Measurements from ENCODE around the gene P2RX6.
A peak's percentile ranks its signal among the peaks of the same experiment; 100 is the strongest.
"Not testable (repeated sequence)": the region's sequence is repeated elsewhere in the genome, so short reads cannot be mapped to it uniquely, and the experiment has no call there.

P2RX6 gene

DNA sequence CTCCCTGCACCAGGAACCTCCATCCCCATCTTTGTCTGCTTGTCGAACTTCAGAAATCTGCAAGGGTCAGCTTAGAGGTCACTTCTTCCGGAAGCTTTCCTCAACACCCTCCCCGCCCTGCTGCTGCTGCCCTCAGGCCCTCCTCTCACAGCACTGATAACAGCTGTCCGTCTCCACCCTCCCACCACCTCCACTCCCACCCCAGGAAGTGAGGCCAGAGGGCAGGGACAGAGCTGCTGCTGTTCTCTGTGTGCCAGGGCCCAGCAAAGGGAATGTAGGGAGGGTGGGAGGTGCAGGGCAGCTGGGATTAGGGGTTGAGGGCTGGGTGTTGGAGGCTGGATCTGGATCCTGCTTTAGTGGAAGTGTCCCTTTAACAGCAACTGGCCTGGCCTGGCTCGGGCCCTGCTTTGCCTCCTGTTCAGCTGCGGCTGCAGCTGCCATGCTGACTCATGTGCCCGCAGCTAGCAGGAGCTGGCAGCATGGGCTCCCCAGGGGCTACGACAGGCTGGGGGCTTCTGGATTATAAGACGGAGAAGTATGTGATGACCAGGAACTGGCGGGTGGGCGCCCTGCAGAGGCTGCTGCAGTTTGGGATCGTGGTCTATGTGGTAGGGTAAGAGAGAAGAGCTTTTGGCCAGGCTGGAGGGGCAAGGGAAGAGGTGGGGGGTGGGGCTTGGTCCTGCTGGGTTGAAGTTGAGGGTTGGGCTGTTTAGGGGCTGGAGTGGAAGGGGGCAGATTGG, at the start of gene P2RX6:
P2RX6 (plus strand) TSS at position 440 of the 740 bp plus-strand sequence; CDS start at position 450, 10 bp downstream.
- no peak for DNase-seq

DNA sequence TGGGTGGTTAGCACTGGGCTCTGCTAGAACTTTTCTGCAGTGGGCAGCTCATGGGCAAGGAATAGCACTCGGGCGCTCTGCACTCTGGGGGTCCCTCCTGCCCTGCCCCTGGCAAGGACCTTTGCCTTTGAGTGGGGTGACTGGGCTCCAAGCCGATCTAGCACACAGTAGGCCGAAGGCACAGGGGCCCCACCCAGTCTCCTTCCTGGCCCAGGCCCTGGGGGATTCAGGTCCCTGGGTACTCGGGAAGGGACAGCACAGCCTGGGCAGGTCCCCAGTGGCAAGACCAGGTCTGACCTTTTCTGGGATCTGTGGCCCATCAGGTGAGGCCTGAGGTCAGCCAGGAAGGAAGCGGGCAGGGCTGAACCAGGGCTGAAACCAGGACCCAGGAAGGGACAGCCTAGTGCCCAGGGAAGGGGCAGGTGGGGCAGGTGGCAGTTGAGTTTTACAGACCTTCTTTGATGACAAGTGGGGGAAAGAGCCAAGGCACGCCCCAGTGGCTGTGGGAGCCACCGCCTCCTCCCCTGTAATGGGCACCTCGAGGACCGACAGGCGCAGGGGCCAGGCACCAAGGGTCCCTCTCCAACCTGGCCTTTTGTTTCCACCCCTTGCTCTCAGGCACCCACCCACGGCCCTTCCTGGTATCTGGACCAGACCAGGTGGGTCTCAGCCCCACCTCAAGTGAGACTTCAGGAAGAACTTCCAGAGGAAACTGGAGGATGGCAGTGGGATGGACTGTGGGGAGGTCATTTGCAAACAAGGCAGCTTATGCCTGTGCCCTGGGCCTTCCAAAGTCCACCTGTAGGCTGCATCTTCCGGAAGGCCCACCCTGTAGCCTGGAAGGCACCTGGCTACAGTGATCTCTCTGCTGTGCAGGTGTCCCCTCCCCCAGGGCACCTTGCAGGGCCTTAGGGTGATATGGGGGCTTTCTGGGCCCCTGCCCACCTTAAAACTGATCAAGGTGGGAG, 48.8 kb upstream of the P2RX6 start:
- DNase-seq: no peak

DNA sequence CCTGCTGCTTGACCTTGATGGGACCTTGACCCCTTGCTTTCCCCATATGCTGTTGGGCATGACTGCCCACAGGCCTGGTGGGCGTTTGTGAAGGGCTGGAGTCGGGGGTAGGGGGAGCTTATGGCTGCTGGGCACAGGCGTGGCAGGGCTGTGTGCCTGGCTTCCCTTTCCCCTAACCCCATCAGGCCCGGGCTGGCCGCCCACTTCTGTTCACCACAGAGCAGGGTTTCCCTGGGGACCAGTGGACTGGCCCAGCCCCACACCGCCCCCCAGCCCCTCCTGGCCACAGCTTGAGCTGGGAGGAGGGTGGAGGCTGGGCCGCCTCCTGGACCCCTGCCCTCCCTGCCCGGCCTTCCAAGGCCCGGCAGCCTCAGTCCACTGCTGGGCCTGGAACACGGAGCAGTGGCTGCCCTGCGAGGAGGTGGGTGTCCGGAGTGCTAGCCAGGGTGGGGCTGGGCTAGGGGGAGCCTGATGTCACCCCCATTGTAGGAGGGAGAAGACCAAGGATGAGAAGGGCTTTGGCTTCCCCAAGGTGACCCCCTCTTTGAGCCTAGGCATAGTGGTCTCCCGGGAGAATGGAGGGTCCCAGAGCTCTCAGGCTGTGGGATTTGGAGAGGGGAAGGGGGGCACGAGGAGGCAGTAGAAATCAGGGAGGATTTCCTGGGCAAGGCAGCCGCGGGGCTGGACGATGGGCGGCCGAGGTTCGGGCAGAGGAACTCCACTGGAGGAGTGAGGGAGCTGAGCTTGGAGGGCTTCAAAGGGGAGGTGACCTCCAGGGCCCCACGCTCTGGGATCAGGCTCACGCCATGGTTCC, 47.9 kb upstream of the P2RX6 start, which contains the start of gene AIFM3:
AIFM3 (plus strand) TSS at position 373 of the 814 bp plus-strand sequence. CDS start 690 bp downstream, outside the sequence.
- no peak for DNase-seq

DNA sequence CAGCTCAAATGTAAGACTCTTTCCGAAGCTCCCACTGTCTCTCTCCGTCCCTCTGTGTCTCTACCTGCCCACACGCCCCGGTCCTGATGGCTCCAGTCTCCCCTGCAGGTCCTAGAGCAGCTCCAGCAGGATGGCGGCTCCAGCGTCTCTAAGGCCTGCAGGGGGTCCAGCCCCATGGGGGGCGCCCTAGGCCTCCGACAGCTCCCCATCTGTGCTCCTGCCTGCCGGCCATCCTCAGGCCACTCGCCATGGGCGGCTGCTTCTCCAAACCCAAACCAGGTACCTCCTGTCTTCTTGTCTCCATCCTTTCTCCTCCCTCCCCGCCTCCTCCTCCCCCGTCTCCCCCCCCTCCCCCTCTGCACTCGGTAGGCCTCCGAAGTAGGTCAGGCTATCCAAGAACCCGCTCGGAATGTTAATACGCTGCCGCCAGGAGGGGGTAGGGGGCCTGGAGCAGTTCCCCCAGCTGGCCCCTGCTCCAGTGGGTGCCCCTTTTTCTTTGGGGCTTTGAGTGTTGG, 47.2 kb upstream of the P2RX6 start:
- no peak for DNase-seq

DNA sequence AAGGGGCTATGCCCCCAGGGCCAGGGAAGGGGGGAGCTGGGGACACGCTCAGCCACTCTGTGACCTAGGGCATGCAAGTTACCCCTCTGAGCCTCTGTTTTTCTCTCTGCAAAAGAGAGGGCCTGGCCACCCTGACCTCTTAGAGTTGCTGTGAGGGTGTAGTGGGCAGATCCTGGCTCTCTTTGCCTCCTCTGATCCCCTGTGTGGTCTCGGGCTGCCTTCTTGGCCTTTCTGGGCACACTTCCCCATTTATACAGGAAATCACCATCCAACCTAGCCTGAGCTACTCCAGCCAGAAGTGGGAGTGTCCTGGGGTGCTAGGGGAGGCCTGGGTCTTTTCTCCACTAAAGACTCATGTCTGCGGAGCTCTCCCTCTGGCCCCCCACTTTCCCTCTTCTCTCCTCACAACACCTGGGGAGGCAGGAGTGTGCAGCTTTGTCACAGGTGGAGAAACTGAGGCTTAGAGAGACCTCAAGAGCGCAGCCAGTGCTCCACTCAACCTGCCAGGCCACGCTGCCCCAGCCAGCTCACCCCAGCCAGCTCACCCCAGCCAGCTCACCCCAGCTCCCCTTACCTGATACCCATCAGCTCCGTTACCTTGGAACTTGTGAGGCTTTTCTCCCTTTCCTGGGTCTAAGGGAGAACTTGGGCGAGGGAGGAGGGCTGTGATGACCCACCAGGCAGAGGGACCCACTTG, 46.5 kb upstream of the P2RX6 start:
- no peak for DNase-seq

DNA sequence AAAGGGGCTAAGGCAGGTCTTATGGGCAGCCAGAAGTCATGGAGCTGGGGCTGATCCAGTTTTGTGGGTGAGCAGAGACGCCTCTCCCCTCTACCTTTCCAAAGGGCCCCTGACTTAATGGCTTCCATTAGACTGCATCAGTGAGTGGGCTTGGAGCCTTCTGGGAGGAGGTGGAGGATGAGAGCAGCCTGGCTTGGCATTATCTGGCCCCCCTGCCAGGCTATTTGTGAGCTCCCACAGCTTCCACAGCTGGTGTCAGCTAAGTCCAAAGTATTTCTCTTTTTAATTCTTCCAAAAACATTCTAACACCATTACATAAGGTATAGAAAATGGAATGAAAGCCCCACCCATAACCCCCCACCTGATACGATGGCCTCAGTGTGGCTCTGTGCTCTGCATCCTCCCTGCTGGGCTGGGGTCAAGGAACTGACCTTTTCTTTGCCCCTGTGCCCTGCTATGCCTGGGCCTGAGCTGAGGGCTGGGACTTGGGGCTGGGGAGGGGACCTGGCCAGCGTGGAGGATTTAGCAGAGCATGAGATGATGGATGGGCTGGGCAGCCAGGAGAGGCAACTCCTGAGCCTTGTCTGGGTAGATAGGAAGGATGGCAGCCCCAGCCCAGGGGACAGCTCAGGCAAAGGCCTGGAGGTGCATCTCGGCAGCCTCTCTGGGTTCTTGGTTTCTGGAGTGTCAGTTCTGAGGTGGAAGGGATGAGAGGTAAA, 43.9 kb upstream of the P2RX6 start:
- DNase-seq: no peak

DNA sequence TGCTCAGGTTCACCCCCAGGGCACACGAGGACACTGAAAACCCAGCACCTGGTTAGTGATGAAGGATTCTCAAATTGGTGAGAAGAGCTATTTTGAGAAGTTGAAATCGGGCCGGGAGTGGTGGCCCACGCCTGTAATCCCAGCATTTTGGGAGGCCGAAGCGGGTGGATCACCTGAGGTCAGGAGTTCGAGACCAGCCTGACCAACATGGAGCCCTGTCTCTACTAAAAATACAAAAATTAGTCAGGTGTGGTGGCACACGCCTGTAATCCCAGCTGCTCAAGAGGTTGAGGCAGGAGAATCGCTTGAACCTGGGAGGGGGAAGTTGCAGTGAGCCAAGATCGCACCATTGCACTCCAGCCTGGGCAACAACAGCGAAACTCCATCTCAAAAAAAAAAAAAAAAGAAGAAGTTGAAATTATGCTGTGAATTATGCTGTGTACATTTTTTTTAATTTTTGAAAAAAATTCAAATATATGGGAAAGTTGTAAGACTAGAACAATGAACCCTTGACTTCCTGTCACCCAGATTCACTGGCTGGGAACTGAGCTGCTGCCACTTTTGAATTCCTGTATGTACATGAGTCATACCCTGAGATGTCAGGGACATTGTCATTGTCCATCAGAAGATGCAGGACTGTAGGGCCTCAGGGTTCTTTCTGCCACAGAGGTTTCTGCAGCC, 42.8 kb upstream of the P2RX6 start:
- not testable (repeated sequence) for DNase-seq

DNA sequence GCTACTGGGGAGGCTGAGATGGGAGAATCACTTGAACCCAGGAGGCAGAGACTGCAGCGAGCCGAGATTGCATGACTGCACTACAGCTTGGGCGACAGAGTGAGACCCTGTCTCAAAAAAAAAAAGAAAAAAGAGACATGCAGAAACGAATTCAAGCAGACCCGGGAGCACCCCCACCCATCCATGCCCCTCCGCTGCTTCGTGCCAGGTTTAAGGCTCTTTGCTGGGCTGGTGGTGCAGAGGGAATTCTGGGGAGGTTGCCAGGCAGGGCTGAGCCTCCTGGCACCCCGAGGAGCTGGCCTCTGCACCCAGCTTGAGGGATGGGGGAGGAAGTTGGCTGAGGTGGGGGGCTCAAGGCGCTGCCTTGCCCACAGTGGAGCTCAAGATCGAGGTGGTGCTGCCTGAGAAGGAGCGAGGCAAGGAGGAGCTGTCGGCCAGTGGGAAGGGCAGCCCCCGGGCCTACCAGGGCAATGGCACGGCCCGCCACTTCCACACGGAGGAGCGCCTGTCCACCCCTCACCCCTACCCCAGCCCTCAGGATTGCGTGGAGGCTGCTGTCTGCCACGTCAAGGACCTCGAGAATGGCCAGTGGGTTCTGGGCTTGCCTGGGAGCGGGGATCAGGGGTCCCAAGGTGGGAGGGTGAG, 41.9 kb upstream of the P2RX6 start:
- no peak for DNase-seq

DNA sequence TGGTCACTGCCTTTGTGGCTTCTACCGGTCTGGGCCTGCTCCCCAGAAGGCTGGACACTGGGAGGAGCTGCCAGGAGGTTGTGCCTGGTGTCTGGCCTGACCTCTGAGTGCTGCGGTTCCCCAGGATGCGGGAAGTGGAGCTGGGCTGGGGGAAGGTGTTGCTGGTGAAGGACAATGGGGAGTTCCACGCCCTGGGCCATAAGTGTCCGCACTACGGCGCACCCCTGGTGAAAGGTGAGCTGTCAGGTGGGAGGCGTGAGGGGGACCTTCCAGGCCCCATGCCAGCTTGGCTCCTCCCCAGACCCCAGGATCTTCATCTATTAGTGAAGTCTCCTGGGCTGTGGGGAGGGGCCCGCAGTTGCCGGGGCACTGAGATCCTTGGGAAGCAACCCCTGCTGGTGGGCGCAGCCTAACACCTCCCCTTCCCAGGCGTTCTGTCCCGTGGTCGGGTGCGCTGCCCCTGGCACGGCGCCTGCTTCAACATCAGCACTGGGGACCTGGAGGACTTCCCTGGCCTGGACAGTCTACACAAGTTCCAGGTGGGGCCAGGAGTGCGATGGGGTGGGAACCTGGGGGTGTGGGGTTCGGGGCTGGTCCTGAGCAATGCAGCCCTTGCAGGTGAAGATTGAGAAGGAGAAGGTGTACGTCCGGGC, 41.2 kb upstream of the P2RX6 start:
- DNase-seq: no peak

DNA sequence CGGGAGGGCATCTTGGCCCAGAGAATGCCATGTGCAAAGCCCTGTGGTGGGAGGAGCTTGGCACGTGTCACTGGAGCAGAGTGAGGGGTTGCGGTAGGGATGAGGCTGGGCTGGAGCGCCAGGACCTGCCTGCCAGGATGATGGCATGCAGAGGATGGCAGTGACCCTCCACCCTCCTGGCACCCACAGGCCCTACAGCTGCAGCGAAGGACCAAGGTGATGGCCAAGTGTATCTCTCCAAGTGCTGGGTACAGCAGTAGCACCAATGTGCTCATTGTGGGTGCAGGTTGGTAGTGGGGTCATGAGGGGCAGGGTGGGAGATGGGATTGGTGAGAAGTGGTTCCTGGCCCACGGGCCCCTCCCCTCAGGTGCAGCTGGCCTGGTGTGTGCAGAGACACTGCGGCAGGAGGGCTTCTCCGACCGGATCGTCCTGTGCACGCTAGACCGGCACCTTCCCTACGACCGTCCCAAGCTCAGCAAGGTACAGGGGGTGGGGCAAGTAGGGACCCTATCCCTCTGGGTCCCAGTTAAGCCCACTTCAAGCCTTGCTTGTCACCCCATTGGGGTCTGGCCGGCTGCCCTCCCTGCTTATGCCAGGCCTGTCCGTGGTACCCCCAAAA, 40.5 kb upstream of the P2RX6 start:
- no peak for DNase-seq

DNA sequence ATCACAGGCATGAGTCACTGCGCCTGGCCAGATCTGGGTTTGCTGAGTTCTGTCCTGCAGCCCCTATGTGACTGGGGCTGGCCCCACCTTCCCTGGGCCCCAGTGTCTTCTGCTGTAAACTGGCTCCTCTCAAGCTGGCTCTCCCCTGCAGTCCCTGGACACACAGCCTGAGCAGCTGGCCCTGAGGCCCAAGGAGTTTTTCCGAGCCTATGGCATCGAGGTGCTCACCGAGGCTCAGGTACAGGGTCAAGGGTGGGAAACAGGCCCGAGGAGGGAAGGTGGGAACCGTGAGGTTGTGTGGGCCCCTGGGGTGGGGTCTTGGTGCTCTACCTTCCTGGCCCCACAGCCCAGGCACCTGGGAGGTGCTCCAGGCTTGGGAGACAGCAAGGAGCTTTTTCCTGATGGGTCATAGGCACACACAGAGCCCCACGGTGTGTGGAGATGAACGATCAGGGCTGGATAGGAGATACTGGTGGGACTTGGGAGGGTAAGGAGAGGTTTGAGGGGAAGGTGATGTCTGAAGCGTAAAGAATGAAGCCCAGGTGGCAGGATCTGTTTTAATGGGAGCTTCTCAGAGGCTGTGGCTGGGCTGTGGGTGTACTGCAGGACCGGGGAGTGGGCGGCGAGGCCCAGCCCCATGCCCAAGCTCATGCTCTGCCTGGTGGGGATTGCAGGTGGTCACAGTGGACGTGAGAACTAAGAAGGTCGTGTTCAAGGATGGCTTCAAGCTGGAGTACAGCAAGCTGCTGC, 39.2 kb upstream of the P2RX6 start:
- no peak for DNase-seq

DNA sequence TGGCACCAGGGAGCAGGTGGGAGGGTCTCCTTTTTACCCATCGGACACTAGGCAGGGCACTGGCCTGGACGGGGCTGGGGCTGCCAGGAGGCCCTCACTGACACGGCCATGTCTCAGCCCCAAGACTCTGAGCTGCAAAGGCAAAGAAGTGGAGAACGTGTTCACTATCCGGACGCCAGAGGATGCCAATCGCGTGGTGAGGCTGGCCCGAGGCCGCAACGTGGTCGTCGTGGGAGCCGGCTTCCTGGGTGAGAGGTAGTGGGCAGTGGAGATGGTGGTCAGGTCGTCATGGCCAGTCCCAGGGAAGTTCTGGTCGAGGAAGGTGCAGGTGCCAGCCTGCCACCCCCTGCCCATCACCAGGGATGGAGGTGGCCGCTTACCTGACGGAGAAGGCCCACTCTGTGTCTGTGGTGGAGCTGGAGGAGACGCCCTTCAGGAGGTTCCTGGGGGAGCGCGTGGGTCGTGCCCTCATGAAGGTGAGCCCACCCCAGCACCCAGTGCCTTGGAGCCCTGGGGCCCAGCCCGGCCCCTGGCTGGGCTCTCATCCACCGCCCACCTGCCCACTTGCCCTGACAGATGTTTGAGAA, 38.6 kb upstream of the P2RX6 start:
- no peak for DNase-seq

DNA sequence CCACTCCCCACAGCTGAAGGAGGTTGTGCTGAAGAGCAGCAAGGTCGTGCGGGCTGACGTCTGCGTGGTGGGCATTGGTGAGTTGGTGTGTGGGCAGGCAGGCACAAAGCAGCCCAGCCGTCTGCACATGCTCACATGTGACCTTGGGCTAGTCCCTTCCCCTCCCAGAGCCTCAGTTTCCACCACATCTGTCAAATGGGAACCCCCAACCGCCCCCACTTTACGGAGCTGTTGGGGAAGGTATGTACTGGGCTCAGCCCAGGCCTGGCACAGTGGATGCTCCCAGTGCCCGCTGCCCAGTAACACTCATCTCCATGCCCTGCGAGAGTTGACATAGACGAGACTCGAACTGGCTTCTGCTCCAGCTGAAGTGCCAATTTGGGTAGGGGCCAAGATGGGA, 37.9 kb upstream of the P2RX6 start:
- DNase-seq: no peak

DNA sequence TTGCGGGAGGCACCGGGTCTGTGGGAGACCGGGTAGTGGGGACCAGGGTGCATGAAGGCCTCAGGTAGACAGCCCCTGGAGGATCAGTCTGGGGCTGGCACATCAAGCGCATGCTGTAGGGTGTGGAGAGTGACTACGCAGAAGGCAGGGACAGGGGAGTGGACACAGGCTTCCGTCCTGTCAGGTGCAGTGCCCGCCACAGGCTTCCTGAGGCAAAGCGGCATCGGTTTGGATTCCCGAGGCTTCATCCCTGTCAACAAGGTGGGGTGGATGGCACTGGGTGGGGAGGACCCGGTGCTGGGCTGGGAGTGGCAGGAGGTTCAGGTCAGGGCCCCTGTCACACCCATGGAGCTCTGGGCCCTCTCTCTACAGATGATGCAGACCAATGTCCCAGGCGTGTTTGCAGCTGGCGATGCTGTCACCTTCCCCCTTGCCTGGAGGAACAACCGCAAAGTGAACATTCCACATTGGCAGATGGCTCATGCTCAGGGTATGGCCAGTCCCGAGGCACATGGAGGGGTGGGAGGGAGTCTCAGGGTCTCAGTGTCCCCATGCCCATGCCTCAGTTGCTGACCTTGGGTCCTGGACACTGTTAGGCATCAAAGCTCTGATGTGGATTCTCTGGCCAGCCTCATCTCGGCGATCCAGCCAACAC, 37.3 kb upstream of the P2RX6 start:
- no peak for DNase-seq

DNA sequence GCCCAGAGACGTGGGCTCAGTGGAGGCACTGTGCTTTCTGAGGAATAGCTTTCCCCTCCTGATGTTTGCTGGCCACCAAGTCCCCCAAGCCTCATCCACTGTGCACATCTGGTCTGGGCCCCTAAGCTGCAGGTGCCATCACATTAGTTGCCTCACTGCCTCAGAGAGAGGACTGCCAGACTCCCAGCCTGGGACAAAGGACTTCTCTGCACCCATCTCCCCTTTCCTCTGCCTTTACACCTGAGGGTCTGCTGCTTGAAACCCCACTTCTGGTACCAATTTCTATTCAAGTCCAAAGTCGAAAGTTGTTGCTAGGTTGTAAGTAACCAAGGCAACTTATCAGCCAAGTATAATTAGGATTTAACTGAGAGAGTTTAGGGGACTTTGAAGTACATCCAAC, 36.5 kb upstream of the P2RX6 start:
- no peak for DNase-seq

DNA sequence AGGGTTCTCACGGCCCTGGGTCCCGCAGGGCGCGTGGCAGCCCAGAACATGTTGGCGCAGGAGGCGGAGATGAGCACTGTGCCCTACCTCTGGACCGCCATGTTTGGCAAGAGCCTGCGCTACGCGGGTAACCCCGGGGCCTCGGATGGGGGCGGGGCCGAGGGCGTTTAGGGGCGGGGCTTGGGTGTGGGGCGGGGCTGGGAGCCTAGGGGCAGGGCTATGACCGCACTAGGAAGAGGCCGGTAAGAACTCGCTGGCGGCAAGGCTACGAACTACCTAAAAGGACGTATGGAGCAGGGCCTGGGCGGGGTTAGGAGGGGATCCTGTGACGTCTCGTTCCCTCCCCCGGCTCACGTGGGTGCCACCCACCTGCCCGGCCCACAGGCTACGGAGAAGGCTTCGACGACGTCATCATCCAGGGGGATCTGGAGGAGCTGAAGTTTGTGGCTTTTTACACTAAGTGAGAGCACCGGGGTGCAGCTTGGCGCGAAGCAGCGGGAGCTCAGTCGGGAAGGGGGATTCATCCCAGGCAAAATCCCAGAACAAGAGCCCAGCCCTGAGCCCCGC, 35.6 kb upstream of the P2RX6 start:
- DNase-seq: peak; percentile 53 to 74 (median 66)

DNA sequence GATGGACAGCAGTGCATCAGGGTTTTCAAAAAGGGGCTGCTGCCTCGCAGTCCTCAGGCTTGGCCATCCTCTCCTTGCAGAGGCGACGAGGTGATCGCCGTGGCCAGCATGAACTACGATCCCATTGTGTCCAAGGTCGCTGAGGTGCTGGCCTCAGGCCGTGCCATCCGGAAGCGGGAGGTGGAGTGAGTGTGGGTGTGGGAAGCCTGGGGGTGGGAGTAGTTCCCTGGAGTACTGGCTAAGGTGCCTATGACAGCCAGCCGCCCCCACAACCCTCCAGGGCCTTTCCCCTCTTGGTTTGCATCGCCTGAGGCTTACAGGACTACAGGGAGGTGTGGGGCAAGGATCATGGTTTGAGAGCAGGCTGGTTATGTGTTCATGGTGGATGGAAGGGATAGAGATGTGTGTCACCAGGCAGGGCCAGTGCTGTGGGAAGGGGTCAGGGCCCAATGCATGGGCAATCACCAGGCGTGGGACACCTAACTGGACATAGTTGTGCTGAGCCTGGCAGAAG, 35.0 kb upstream of the P2RX6 start:
- no peak for DNase-seq
